GM18505 (cell line): Measurements from ENCODE around the gene STK38.
"Not testable (repeated sequence)": the region's sequence is repeated elsewhere in the genome, so short reads cannot be mapped to it uniquely, and the experiment has no call there.

Experiments used
- ATAC-seq: cut with Tn5 transposase; IDR thresholded peaks from one replicate; pipeline ENCODE4 v1.9.1; 2021; ENCODE audit not compliant: unreplicated experiment
- POLR2A ChIP-seq: IDR thresholded peaks from 4 replicates; pipeline ENCODE4 v1.6.1; 2011; ENCODE audit warnings: borderline replicate concordance; ENCODE audit not compliant: insufficient read depth, insufficient read length; ENCODE audit errors: extremely low read depth

STK38 gene

DNA sequence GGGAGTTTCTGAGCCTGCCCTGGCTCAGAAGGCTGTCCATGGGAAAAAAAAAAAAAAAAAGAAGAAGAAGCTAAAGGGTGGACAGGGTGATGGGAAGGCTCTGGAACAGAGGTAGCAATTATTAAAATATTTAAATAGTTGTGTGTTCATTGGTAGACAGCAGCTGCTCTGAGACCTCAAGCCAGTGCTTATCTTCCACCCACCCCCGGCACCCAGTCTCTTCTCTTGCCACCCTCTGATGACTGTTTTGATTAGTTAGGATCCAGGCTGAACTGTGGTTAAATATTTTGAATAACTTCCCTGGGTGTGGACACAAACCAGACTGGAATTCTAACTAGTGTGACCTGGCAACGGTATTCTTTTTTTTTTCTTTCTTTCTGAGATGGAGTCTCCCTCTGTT is 30.0 kb upstream of the STK38 start:
- ATAC-seq, result no peak

DNA sequence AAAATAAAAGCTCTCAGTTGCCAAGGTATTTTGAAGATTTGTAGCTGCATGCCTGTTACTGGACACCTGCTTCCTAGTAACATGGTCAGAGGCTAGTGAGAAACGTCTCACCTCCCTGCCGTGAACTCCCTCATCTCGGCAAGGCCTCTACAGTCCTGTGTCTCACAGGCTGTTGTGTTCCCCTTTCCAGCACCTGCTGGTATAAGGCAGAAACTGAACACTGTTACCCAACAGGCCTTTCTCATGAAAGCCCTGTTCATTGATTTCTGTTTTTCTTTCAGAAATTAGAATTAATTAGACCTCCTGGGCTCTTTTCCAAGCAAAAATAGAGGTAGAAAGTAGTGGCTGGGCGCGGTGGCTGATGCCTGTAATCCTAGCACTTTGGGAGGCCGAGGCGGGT is 29.3 kb upstream of the STK38 start:
- ATAC-seq, result no peak
- no peak for TF ChIP-seq POLR2A

More for the DNA sequence above, 30.0 kb upstream of the STK38 start:
- TF ChIP-seq POLR2A, result no peak

DNA sequence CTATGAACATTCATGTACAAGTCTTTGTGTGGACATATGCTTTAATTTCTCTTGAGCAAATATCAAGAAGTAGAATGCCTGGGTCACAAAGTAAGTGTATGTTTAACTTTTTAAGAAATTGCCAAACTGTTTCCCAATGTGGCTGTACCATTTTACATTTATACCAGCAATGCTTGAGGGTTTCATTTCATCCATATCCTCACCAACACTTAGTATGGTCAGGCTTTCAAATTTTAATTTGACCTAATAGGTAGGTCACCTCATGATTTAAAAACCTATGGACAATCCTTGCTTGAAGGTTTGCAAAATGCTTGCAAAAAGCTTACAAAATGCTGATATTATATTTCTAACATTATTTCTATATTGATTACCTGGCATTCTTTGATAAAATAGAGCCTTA is 27.4 kb upstream of the STK38 start:
- TF ChIP-seq POLR2A, result no peak
- no peak for ATAC-seq

DNA sequence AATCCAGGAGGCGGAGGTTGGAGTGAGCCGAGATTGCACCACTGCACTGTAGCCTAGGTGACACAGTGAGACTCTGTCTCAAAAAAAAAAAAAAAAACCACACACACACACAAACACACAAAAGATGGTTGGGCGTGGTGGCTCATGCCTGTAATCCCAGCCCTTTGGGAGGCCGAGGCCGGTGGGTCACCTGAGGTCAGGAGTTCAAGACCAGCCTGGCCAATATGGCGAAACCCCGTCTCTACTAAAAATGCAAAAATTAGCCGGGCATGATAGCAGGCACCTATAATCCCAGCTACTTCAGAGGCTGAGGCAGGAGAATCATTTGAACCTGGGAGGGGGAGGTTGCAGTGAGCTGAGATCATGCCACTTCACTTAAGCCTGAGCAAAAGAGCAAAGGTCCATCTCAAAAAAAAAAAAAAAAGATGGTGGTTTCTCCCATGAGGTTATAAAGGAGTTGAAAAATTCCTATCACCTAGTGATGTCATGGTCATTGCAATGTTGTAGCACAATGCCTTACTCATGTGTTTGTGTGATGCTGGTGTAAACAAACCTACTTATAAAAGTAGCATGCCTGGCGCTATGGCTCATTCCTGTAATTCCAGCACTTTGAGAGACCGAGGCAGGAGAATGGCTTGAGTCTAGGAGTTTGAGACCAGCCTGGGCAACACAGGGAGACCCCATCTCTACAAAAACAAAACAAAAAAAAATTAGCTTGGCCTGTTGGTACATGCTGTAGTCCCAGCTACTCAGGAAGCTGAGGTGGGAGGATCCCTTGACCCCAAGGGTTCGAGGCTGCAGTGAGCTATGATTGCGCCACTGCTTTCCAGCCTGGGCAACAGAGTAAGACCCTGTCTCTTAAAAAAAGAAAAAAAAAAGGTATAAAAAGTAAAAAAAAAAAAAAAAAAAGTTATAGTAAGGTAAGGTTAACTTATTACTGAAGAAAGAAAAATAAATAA is 25.4 kb upstream of the STK38 start:
- ATAC-seq, result not testable (repeated sequence)

DNA sequence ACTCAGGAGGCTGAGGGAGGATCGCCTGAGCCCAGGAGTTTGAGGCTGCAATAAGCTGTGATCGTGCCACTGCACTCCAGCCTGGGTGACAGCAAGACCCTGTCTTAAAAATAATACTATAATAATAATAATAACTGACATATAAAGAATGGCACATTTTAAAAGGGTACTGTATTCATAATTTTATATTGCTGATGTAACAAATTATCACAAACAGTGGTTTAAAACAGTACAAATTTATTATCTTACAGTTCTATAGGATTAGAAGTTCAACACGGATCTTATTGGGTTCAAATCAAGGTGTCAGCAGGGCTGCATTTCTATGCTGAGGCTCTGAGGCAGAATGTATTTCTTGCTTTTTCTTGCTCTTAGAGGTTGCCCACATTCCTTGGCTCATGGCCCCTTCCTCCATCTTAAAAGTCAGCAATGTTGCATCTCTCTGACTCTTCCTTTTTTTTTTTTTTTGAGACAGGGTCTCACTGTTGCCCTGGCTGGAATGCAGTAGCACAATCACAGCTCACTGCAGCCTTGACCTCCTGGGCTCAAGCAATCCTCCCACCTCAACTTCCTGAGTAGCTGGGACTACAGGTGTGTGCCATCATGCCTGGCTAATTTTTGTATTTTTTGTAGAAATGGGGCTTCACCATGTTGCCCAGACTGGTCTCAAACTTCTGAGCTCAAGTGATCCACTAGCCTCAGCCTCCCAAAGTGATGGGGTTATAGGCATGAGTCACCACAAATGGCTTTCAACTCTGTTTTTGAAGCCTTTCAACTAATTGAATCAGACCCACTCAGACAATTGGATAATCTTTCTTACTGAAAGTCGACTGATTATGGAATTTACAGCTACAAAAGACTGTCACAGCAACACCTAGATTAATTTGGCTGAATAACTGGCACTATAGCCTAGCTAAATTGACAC is 24.1 kb upstream of the STK38 start:
- ATAC-seq, result no peak
- no peak for TF ChIP-seq POLR2A

DNA sequence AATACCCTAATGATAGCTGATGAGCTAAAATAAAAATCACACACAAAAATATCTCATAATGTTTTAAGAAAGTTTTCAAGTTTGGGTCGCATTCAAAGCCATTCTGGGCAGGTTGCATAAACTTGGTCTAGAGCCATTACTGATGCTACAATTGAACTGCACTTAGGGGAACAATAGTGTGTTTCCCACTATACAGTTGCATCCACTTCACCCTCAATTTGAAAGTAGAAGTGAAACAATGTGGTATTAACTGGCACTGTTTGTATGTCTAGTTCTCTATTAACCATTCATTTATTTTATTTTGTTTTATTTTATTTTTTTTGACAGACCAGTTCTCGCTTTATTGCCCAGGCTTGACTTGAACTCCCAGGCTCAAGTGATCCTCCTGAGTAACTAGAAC is 23.0 kb upstream of the STK38 start:
- ATAC-seq, result no peak
- TF ChIP-seq POLR2A, result no peak

DNA sequence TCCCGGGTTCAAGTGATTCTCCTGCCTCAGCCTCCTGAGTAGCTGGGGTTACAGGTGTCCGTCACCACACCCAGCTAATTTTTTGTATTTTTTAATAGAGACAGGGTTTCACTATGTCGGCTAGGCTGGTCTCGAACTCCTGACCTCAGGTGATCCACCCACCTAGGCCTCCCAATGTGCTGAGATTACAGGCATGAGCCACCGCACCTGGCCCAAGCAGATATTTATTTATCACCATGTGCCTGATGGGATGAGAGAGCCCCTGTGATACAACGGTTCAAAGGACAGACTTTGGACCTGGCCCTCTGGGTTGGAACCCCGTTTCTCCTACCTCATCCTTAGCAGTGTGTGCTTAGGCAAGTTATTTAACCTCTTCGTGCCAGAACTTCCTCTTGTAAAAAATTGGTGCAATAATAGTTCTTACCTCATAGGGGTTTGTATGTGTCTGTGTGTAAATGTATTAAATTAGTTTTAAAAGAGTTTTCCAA is 19.2 kb upstream of the STK38 start:
- ATAC-seq, result no peak
- no peak for TF ChIP-seq POLR2A

DNA sequence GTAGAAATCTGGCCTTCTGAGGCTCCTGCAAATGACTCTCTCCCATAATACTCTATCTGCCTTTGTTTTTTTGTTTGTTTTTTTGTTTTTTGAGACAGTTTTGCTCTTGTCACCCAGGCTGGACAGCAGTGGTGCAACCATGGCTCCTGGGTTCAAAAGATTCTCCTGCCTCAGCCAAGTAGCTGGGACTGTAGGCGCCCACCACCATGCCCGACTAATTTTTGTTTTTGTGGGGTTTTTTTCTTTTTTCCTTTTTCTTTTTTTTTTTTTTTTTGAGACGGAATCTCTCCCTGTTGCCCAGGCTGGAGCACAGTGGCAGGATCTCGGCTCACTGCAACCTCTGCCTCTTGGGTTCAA is 16.6 kb upstream of the STK38 start:
- ATAC-seq, result no peak
- no peak for TF ChIP-seq POLR2A

DNA sequence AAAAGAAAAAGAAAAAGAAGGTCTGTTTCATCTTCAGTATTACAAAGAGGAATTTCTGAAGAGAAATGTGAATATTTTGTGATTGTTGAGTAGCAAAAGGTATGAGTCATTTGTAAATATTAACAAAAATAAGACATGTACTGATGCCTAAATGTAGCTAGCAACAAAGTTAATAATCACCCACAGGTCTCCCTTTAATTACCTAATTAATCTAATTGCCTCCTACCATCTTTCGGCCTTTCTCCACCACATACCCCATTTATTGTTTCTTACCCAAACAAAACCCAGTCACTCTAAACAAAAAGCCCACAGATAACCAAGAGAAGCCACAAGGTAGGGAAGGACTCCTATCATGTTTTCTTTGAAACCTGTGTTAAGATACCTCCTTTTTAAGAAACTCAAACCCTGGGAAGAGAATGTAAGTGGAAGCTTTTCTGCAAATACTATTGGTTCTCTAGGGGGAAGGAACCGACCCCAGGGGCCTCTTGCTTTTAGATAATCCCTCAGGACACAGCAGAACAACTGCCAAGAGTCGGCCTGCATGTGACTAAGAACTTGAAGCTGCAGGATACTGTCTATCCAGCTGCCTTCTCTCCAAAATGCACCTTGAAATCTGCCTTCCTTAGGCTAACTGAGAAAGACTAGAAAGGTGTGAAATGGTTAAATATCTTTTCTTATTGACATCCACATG is 16.1 kb upstream of the STK38 start:
- TF ChIP-seq POLR2A, result no peak
- no peak for ATAC-seq

DNA sequence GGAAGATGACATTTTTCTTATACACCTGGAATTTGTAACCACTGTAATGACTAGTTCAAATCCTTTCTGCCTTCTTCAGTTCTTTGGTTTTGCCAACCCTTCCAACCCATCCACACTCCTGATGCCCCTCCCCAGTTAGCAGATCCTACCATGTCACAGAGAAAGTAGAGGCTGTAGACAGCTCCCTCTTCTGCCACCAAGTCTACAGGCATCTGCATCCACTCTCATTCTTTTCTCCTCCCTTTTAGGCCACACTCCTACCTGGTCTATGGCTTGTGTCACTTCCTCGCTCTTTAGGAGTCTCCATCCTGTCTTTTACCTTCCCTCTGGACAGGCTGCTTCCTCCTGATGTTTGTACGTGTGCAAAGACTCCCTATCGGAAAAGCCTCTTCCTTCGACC is 13.5 kb upstream of the STK38 start:
- TF ChIP-seq POLR2A, result no peak
- ATAC-seq, result no peak

DNA sequence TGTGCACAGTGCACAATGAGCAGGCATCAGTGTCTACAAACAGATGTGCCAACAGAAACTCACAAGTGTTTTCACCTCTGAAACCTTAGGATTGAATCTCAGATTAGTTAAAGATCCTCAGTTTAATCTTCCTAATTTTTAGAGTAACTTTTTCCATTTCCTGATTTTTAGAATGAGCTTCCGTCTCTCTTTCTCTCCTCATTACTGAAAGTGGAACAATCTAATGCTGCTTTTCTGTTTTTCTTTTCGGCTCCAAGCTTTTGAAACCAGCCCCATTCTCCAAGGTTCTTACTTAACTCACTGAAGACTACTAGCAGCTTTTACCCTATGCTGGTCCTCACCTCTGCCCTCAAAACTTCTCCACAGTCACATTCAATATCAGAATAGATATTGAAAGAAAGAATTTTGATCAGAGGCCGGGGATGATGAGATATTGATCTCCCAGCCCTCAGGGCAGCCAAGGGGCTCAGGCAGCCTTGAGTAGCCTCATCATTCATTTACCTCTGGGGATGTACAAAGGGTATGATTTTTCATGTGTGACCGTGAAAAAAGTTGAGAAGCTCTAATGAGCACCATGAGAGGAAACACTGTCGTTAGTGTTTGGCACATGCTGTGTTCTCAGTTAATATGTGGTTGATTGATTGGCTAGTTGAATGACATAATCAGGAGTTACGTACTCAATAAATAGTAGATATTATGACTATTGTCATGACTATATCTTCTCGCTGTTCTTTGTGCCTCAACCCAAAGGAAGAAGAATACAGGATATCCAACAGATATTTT is 11.9 kb upstream of the STK38 start:
- no peak for ATAC-seq

DNA sequence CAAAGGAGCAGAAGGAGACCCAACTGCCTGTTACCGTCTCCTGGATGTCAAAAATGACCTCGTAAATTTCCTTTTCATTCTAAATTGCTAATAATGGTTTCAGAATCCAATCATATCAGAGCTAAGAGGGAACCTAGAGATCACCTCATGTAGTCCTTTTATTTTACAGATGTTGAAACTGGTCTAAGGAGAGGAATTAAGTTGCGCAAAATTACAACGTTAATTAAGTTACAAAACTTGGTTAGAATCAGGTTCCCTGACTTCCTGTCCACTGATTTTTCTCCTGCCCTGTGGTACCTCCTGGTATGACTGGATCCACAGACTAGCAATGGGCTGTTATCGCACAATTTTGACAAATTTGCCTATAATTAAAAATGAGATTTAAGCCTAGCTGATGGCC is 9.0 kb upstream of the STK38 start:
- ATAC-seq, result no peak
- no peak for TF ChIP-seq POLR2A

More for the DNA sequence above, 11.9 kb upstream of the STK38 start:
- no peak for TF ChIP-seq POLR2A
